ENCODE data around the gene CCDC154. TPM values are rescaled to one million over a fixed set of nuclear protein-coding genes. Genes with fewer than 3 reads are reported as not detected.
"Not testable (repeated sequence)": the region's sequence is repeated elsewhere in the genome, so short reads cannot be mapped to it uniquely, and the experiment has no call there.

Gene CCDC154
- 0.09 and 0.34 TPM in 2 replicates for total RNA-seq

GRCh38 chr16:1443980-1444729 is at the start of gene CCDC154:
TSS of gene CCDC154 (minus strand) at chr16:1444556. CDS start at chr16:1444322, 234 bp downstream.
- no peak for DNase-seq

GRCh38 chr16:1493746-1494094 is 49.4 kb upstream of the CCDC154 start:
- DNase-seq = peak; percentile 30

- peak; percentile 88 for DNase-seq
Observed at GRCh38 chr16:1492923-1493745, 48.8 kb upstream of the CCDC154 start, which contains the start of gene TELO2. TSS of gene TELO2 (plus strand) at chr16:1493360. CDS start at chr16:1494282, 922 bp downstream.

- no peak for DNase-seq
Observed at GRCh38 chr16:1492082-1492922, 47.9 kb upstream of the CCDC154 start.

- DNase-seq = no peak
Observed at GRCh38 chr16:1491327-1491726, 47.0 kb upstream of the CCDC154 start.

- DNase-seq = no peak
Observed at GRCh38 chr16:1489077-1489476, 44.7 kb upstream of the CCDC154 start.

- DNase-seq = no peak
Observed at GRCh38 chr16:1488619-1489018, 44.3 kb upstream of the CCDC154 start, which contains the start of gene PTX4. TSS of gene PTX4 (minus strand) at chr16:1488944. CDS start at chr16:1488909, 35 bp downstream.

- no peak for DNase-seq
Observed at GRCh38 chr16:1488054-1488601, 43.8 kb upstream of the CCDC154 start.

GRCh38 chr16:1487395-1488053 is 43.2 kb upstream of the CCDC154 start:
- no peak for DNase-seq

- no peak for DNase-seq
Observed at GRCh38 chr16:1486551-1487390, 42.4 kb upstream of the CCDC154 start.

- DNase-seq = no peak
Observed at GRCh38 chr16:1485847-1486496, 41.6 kb upstream of the CCDC154 start.

- no peak for DNase-seq
Observed at GRCh38 chr16:1481906-1482835, 37.8 kb upstream of the CCDC154 start.

- not testable (repeated sequence) for DNase-seq
Observed at GRCh38 chr16:1478937-1479336, 34.6 kb upstream of the CCDC154 start.

- DNase-seq = no peak
Observed at GRCh38 chr16:1477033-1477432, 32.7 kb upstream of the CCDC154 start.

- DNase-seq = no peak
Observed at GRCh38 chr16:1475552-1476114, 31.3 kb upstream of the CCDC154 start.

GRCh38 chr16:1474796-1475551 is 30.6 kb upstream of the CCDC154 start, which contains the start of gene CLCN7:
TSS of gene CLCN7 (minus strand) at chr16:1475028. CDS start at chr16:1474974, 54 bp downstream.
- peak; percentile 93 for DNase-seq

- no peak for DNase-seq
Observed at GRCh38 chr16:1474082-1474795, 29.9 kb upstream of the CCDC154 start.
